HUES6 (cell line): Measurements from ENCODE around the gene SELENOW.
"Not testable (repeated sequence)": the region's sequence is repeated elsewhere in the genome, so short reads cannot be mapped to it uniquely, and the experiment has no call there.

Source experiments
- H3K27ac ChIP-seq: 2 replicates; pipeline ENCODE4 v1.7.0; 2013; ENCODE audit warnings: low read depth, mild to moderate bottlenecking, low read length, inconsistent platforms
- H3K27me3 ChIP-seq: 2 replicates; pipeline ENCODE4 v1.6.1; 2013; ENCODE audit warnings: low read length; ENCODE audit not compliant: control insufficient read depth, insufficient read depth
- H3K36me3 ChIP-seq: 2 replicates; pipeline ENCODE4 v1.6.1; 2013; ENCODE audit warnings: low read length; ENCODE audit not compliant: control insufficient read depth, insufficient read depth
- H3K4me1 ChIP-seq: 2 replicates; pipeline ENCODE4 v1.6.1; 2013; ENCODE audit warnings: low read length; ENCODE audit not compliant: control insufficient read depth, insufficient read depth
- H3K4me3 ChIP-seq: 2 replicates; pipeline ENCODE4 v1.5.1; 2013; ENCODE audit warnings: low read depth, low read length
- H3K9ac ChIP-seq: one replicate; pipeline ENCODE4 v1.6.1; 2013; ENCODE audit warnings: mild to moderate bottlenecking, low read length
- H3K9me3 ChIP-seq: 2 replicates; pipeline ENCODE4 v1.6.1; 2013; ENCODE audit warnings: low read depth, low read length; ENCODE audit not compliant: control insufficient read depth, insufficient read depth

Gene SELENOW

GRCh38 chr19:47757617-47758442, 20.7 kb upstream of the SELENOW start:
- H3K4me3 ChIP-seq: no peak overlapping the region
- no peaks in the 10 kb centered on the region for H3K4me1 ChIP-seq
- H3K36me3 ChIP-seq: peaks cover 63% of the 10 kb centered on the region
- no peaks in the 10 kb centered on the region for H3K9me3 ChIP-seq
- no peak overlapping the region for H3K9ac ChIP-seq
- no peaks in the 10 kb centered on the region for H3K27me3 ChIP-seq
- H3K27ac ChIP-seq: no peak overlapping the region

DNA sequence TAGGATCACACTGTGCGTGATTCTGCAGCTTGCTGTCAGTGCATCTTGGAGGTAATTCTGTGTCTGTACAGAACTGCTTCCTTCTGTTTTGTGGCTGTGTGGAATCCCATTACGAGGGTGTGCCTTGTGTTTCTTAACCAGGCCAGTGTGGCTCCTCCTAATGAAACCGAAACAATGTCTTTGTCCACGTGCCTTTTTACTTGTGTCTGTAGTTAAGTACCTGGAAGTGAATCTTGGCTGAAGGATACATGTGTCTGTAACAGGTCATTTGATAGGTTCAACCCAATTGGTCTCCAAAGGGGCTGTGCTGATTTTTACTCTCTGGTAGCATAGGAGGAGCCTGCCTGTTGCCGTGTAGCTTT, 20.1 kb upstream of the SELENOW start:
- Histone ChIP-seq H3K27ac (no peak overlapping the region), H3K9me3 (no peaks in the 10 kb centered on the region), H3K36me3 (peaks cover 57% of the 10 kb centered on the region), H3K27me3 (no peaks in the 10 kb centered on the region), H3K9ac (no peak overlapping the region), H3K4me3 (no peak overlapping the region), H3K4me1 (no peaks in the 10 kb centered on the region)

DNA sequence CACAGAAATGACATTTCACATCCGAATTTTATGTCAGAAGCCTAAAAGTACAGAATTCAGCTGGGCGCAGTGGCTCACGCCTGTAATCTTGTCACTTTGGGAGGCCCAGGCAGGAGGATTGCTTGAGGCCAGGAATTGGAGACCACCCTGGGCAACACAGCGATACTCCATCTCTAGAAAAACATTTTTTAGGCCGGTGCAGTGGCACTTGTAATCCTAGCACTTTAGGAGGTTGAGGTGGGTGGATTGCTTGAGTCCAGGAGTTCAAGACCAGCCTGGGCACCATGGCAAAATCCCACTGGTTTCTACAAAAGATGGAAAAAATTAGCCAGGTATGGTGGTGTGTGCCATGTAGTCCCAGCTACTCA, 17.9 kb upstream of the SELENOW start:
- Histone ChIP-seq H3K9me3 (no peaks in the 10 kb centered on the region), H3K4me1 (peaks cover 2% of the 10 kb centered on the region), H3K27ac (no peak overlapping the region), H3K27me3 (no peaks in the 10 kb centered on the region), H3K4me3 (no peak overlapping the region), H3K36me3 (peaks cover 38% of the 10 kb centered on the region), H3K9ac (no peak overlapping the region)

DNA sequence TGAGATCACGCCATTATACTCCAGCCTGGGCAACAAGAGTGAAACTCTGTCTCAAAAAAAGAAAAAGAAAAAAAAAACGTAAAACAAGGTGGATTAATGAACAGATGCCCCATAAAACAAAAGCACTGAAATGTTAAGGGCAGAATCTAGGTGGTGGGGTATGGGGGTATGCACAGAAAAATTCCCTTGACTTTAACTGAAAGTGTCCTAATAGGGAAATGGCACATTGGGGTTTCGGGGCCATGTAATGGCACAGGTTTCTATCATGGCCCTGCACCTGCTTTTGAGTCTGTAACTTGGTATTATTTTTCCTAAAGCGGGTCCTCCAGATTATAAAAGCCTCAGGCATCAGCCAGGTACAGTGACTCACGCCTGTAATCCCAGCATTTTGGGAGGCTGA, 16.9 kb upstream of the SELENOW start:
- no peak overlapping the region for H3K27ac ChIP-seq
- no peaks in the 10 kb centered on the region for H3K9me3 ChIP-seq
- peaks cover 28% of the 10 kb centered on the region for H3K36me3 ChIP-seq
- H3K27me3 ChIP-seq: no peaks in the 10 kb centered on the region
- H3K9ac ChIP-seq: no peak overlapping the region
- peaks cover 6% of the 10 kb centered on the region for H3K4me1 ChIP-seq
- no peak overlapping the region for H3K4me3 ChIP-seq

DNA sequence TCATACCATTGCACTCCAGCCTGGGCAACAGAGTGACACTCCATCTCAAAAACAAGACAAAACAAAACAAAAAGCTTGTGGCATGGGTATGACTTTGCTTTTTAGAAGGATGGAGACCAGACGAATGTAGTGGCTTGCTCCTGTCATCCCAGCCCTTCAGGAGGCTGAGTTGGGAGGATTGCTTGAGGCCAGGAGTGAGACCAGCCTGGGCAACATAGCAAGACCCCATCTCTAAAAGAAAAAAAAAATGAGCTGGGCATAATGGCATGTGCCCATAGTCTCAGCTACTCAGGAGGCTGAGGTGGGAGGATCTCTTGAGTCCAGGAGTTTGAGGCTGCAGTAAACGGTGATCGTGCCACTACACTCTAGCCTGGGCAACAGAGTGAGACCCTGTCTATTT, 16.4 kb upstream of the SELENOW start:
- H3K9ac ChIP-seq: no peak overlapping the region
- no peaks in the 10 kb centered on the region for H3K9me3 ChIP-seq
- no peak overlapping the region for H3K27ac ChIP-seq
- H3K4me3 ChIP-seq: no peak overlapping the region
- H3K36me3 ChIP-seq: peaks cover 22% of the 10 kb centered on the region
- no peaks in the 10 kb centered on the region for H3K27me3 ChIP-seq
- peaks cover 6% of the 10 kb centered on the region for H3K4me1 ChIP-seq

DNA sequence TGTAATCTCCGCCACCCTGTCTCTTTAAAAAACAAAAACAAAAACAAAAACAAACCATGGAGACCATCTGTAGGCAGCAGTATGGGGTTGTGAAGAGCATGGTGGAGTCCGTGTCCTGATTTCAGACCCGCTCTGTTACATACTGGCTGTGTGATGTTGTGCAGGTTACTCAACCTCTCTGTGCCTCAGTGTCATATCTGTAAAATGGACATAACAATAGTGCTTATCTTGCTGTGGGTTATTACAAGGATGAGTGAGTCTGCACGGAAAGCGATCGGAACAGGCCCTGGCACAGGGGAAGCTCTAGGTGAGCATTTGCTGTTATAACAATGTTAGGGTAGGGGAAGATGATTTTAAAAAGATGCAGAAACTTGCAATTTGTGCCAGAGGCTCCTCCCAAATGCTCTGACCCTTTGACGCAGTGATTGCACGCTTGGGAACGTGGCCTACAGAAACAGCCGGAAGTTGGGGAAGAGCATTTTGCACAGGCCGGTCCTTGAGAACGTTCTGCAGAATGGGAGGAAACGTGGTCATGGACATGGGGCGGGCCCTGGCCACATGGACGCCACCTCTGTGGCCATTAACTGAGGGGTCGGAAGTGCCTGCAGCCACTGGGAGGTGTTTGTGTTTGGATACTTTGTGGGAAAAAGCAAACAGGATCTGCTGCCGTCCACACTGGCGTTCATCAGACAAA, 15.7 kb upstream of the SELENOW start:
- H3K27ac ChIP-seq: no peak overlapping the region

GRCh38 chr19:47764705-47765104, 13.8 kb upstream of the SELENOW start:
- H3K4me3 ChIP-seq, H3K36me3 ChIP-seq, H3K9ac ChIP-seq, H3K4me1 ChIP-seq, H3K9me3 ChIP-seq, H3K27me3 ChIP-seq, H3K27ac ChIP-seq: not testable (repeated sequence)

More for the DNA sequence above, 15.7 kb upstream of the SELENOW start:
- Histone ChIP-seq H3K4me1 (peaks cover 6% of the 10 kb centered on the region), H3K9me3 (no peaks in the 10 kb centered on the region), H3K9ac (no peak overlapping the region), H3K4me3 (no peak overlapping the region), H3K27me3 (no peaks in the 10 kb centered on the region), H3K36me3 (peaks cover 16% of the 10 kb centered on the region)

- no peaks in the 10 kb centered on the region for H3K27me3 ChIP-seq
- H3K27ac ChIP-seq: no peak overlapping the region
- H3K4me1 ChIP-seq: peaks cover 11% of the 10 kb centered on the region
- no peak overlapping the region for H3K4me3 ChIP-seq
- H3K9me3 ChIP-seq: no peaks in the 10 kb centered on the region
- no peak overlapping the region for H3K9ac ChIP-seq
- H3K36me3 ChIP-seq: no peaks in the 10 kb centered on the region
Observed at GRCh38 chr19:47765523-47766358, 12.8 kb upstream of the SELENOW start.

DNA sequence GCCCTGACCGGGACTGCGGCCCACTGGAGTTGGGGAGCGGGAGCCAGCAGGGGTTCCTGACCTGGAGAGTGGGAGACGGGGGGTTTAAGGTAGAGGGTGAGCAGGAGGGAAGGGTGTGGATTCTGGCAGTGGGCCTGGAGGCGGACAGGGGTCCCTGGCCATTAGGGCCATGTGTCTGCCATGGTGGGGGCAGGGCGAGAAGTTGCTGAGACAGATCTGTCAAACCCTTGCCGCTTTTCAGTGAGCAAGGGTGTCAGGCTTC, 12.2 kb upstream of the SELENOW start:
- H3K27me3 ChIP-seq: no peaks in the 10 kb centered on the region
- H3K36me3 ChIP-seq: no peaks in the 10 kb centered on the region
- no peak overlapping the region for H3K4me3 ChIP-seq
- no peak overlapping the region for H3K9ac ChIP-seq
- peaks cover 11% of the 10 kb centered on the region for H3K4me1 ChIP-seq
- no peak overlapping the region for H3K27ac ChIP-seq
- no peaks in the 10 kb centered on the region for H3K9me3 ChIP-seq

DNA sequence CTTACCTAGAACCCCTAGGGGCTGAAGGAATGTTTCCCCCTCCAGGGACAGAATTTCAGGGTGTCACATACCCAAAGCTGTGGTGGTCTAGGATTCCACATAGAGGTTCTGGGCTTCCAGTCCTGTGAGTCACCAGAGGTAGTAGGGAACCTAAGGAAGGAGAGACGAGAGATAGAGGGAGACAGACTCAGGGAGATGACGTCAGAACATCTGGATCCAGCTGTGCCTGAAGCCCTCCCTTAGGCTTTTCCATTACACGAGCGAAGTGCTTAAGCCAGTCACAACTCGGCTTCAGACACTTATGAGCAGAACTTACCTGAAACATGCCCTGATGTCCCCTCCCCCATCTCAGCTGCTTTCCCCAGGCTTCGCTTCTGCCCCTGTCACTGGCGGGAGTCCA, 11.8 kb upstream of the SELENOW start:
- H3K27me3 ChIP-seq: no peaks in the 10 kb centered on the region
- no peaks in the 10 kb centered on the region for H3K36me3 ChIP-seq
- peaks cover 11% of the 10 kb centered on the region for H3K4me1 ChIP-seq
- no peaks in the 10 kb centered on the region for H3K9me3 ChIP-seq
- H3K4me3 ChIP-seq: no peak overlapping the region
- H3K9ac ChIP-seq: no peak overlapping the region
- H3K27ac ChIP-seq: no peak overlapping the region

DNA sequence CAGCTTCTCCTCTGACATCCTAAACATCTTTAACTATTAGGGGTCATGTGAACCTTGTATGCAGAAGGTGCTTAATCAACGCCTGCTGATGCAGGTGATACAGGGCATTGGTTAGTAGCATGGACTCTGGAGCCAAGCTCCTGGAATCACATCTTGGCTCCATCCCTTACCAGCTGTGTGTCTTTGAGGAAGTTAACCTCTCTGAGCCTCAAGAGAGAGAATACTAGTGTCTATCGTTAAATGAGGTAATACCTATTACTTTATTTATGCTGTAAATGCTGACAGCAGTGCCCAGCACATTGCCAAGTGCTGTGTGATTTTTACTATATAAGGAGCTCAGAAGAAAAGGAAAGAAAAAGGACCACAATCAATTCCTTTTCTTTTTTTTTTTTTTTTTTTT, 11.2 kb upstream of the SELENOW start:
- Histone ChIP-seq H3K4me3 (no peak overlapping the region), H3K27ac (no peak overlapping the region), H3K9me3 (no peaks in the 10 kb centered on the region), H3K36me3 (no peaks in the 10 kb centered on the region), H3K27me3 (no peaks in the 10 kb centered on the region), H3K9ac (no peak overlapping the region), H3K4me1 (peaks cover 11% of the 10 kb centered on the region)
